Sigmoid colon (tissue), 4 donors: ENCODE data around the gene SPATA45.

Source experiments
- CTCF ChIP-seq, 4 experiments: fragments of 450-650 bp in 3 of 4; fragments of 200-600 bp in 1 of 4; IDR thresholded peaks; one replicate each; pipeline ENCODE4 v1.5.1; 2016 to 2019; ENCODE audit warnings: antibody characterized with exemption in 4 of 4, mild to moderate bottlenecking in 3 of 4, moderate library complexity in 2 of 4
- POLR2A ChIP-seq, 2 donors: fragments of 450-650 bp; IDR thresholded peaks; one replicate each; pipeline ENCODE4 v1.6.1; 2016; ENCODE audit warnings: antibody characterized with exemption in 2 of 2, mild to moderate bottlenecking in 2 of 2, moderate library complexity in 2 of 2
- POLR2AphosphoS5 ChIP-seq, 4 donors: sonication (generic); formaldehyde crosslinking; IDR thresholded peaks; one replicate each; pipeline ENCODE4 v1.6.1; 2017; ENCODE audit warnings: antibody characterized with exemption in 4 of 4

- no peak for TF ChIP-seq CTCF (IDR thresholded peaks at IDR 0.05)
- TF ChIP-seq POLR2A (IDR thresholded peaks at IDR 0.05): no peak
- no peak for TF ChIP-seq POLR2AphosphoS5 (IDR thresholded peaks at IDR 0.05)
These were observed 9.3 kb upstream of the SPATA45 start for GRCh38 chr1:212856755-212857154.
